ENCODE results near the gene DENND1A. TPM values are rescaled to one million over a fixed set of nuclear protein-coding genes. Genes with fewer than 3 reads are reported as not detected.
A peak's percentile ranks its signal among the peaks of the same experiment; 100 is the strongest.

Gene DENND1A
- total and polyA plus RNA-seq, 2 of the 13 experiments (the other 11 are each of a cell fraction or from before 2014, with no cell fraction given): 14.8 to 30.1 TPM

DNA sequence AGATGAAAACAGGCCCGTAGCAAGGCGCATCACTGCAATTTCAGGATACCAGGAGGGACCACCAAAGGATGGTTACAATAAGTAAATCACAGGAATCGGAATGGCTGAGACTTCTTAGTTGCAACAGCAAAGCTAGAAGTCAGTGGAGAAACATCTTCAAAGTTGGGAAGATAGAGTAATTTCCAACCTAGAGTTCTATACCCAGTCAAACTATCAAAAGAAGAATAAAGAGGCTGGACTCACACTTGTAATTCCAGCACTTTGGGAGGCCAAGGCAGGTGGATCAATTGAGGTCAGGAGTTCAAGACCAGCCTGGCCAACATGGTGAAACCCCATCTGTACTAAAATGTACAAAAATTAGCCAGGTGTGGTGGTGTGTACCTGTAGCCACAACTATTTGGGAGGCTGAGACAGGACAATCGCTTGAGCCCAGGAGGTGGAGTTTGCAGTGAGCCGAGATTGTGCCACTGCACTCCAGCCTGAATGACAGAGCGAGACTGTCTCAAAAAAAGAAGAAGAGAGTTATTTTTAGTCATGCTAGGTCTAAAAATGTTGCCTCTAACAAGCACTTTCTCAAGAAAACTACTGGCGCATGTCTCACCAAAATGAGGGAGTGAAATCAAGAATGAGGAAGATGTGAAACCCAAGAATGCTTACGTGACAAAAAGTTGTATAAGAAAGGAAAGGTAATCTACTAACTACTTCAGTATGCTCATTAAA is 267.7 kb downstream of the DENND1A start:
- no peak overlapping the region for H2AFZ ChIP-seq (ENCODE audit: low read length)
- no TSS peak for BruUV-seq (replicated peaks)
- no peaks in the 10 kb centered on the region for H3K4me1 ChIP-seq (ENCODE audit: insufficient read depth, low read length)
- POLR2A ChIA-PET: no interaction called here
- H3K9ac ChIP-seq (ENCODE audit: insufficient read depth, low read depth, low read length): no peak overlapping the region
- DNase-seq (ENCODE audit: low spot score): no peak
- no peak for FAIRE-seq
- WGBS (ENCODE audit: low lambda C conversion rate): 97% methylated on average over 8 of the region's 8 CpGs
- intact Hi-C loops (cut with micrococcal nuclease; ENCODE audit: unreplicated experiment): no loop called here
- in situ Hi-C loops (cut with HindIII; ENCODE audit: extremely low pct_ligation_motif_present, low pct_unique_long_range_greater_than_20kb): no loop called here
- H3K36me3 ChIP-seq (replicated peaks in 1 of 2; ENCODE audit: control insufficient read depth in 1 of 2, insufficient read depth in 2 of 2, low read length in 2 of 2): peaks cover 1 to 30% of the 10 kb centered on the region in 2 experiments; a peak in 3 of 5 replicates
- H4K20me1 ChIP-seq (ENCODE audit: insufficient read depth, low read length): no peaks in the 10 kb centered on the region
- no peak overlapping the region for H3K4me2 ChIP-seq (ENCODE audit: low read depth, low read length)
- H3K27me3 ChIP-seq (ENCODE audit: control insufficient read depth in 1 of 2, insufficient read depth in 2 of 2, low read length in 2 of 2): no peaks in the 10 kb centered on the region
- no peak overlapping the region for H3K27ac ChIP-seq (ENCODE audit: extremely low read length, insufficient read depth, low read length)
- no peak overlapping the region for H3K4me3 ChIP-seq (replicated peaks in 1 of 3; ENCODE audit: insufficient read depth in 1 of 3, low read depth in 2 of 3, low read length in 3 of 3)
- peaks cover 11% of the 10 kb centered on the region for H3K9me3 ChIP-seq (ENCODE audit: low read length)
- CTCF ChIA-PET (ENCODE audit: low intra/inter-chr PET ratio, low total read pairs): no interaction called here
- TF ChIP-seq MAFK (conservative IDR thresholded peaks at IDR 0.05 in 1 of 2, IDR thresholded peaks at IDR 0.05 in 1 of 2; ENCODE audit: low read length in 2 of 2) (peak; percentile 88 to 92), MAFF (IDR thresholded peaks at IDR 0.05; ENCODE audit: low read depth, low read length) (peak; percentile 84), ZFP1 (CRISPR knock-in tag; IDR thresholded peaks at IDR 0.05) (0 out of 2 replicates have a peak, but pooled peaks have one; percentile 83), CAMTA2 (CRISPR knock-in tag; IDR thresholded peaks at IDR 0.05; ENCODE audit: borderline replicate concordance) (no peak), ZC3H4 (CRISPR knock-in tag; IDR thresholded peaks at IDR 0.05; ENCODE audit: borderline replicate concordance) (no peak)
- no peaks in the 10 kb centered on the region for H3K79me2 ChIP-seq (ENCODE audit: insufficient read depth, low read length)
- no peak for ATAC-seq

GRCh38 chr9:123660691-123661466 is 269.0 kb downstream of the DENND1A start:
- Histone ChIP-seq H3K4me1 (ENCODE audit: insufficient read depth, low read length) (no peaks in the 10 kb centered on the region), H3K27me3 (ENCODE audit: control insufficient read depth in 1 of 2, insufficient read depth in 2 of 2, low read length in 2 of 2) (no peaks in the 10 kb centered on the region), H3K9me3 (ENCODE audit: low read length) (peaks cover 11% of the 10 kb centered on the region), H3K4me3 (replicated peaks in 1 of 3; ENCODE audit: insufficient read depth in 1 of 3, low read depth in 2 of 3, low read length in 3 of 3) (no peak overlapping the region), H3K79me2 (ENCODE audit: insufficient read depth, low read length) (no peaks in the 10 kb centered on the region), H3K27ac (ENCODE audit: extremely low read length, insufficient read depth, low read length) (no peak overlapping the region), H2AFZ (ENCODE audit: low read length) (no peak overlapping the region), H3K4me2 (ENCODE audit: low read depth, low read length) (no peak overlapping the region), H4K20me1 (ENCODE audit: insufficient read depth, low read length) (no peaks in the 10 kb centered on the region), H3K36me3 (replicated peaks in 1 of 2; ENCODE audit: control insufficient read depth in 1 of 2, insufficient read depth in 2 of 2, low read length in 2 of 2) (peaks cover 0 to 22% of the 10 kb centered on the region in 2 experiments; a peak in 2 of 5 replicates), H3K9ac (ENCODE audit: insufficient read depth, low read depth, low read length) (no peak overlapping the region)
- no TSS peak for BruUV-seq (replicated peaks)
- CTCF ChIA-PET (ENCODE audit: low intra/inter-chr PET ratio, low total read pairs): no interaction called here
- 93% methylated on average over 9 of the region's 9 CpGs for WGBS (ENCODE audit: low lambda C conversion rate)
- DNase-seq (ENCODE audit: low spot score) (no peak), FAIRE-seq (no peak), ATAC-seq (no peak)
- in situ Hi-C loops (cut with HindIII; ENCODE audit: extremely low pct_ligation_motif_present, low pct_unique_long_range_greater_than_20kb): no loop called here
- POLR2A ChIA-PET: no interaction called here
- intact Hi-C loops (cut with micrococcal nuclease; ENCODE audit: unreplicated experiment): no loop called here
- no peak for TF ChIP-seq ZFY (CRISPR knock-in tag; IDR thresholded peaks at IDR 0.05)
- TF ChIP-seq SNRNP70 (IDR thresholded peaks at IDR 0.05; ENCODE audit: low read depth, low read length): no peak
- TF ChIP-seq RBAK (CRISPR knock-in tag; IDR thresholded peaks at IDR 0.05): no peak
- TF ChIP-seq GATAD1 (CRISPR knock-in tag; IDR thresholded peaks at IDR 0.05): no peak
- TF ChIP-seq ZNF24 (IDR thresholded peaks at IDR 0.05): no peak
- TF ChIP-seq CENPT (CRISPR knock-in tag; IDR thresholded peaks at IDR 0.05; ENCODE audit: low read depth): no peak
- TF ChIP-seq SMAD9 (CRISPR knock-in tag; IDR thresholded peaks at IDR 0.05): no peak
- TF ChIP-seq ZNF720 (CRISPR knock-in tag; IDR thresholded peaks at IDR 0.05): no peak
- TF ChIP-seq CBX2 (IDR thresholded peaks at IDR 0.05; ENCODE audit: low read depth, low read length): no peak
- no peak for TF ChIP-seq CBX2 (CRISPR knock-in tag; IDR thresholded peaks at IDR 0.05; ENCODE audit: low read depth)
